Nucleus accumbens (tissue), 56 donors: Measurements from ENCODE around the gene CCDC47.
"Not testable (repeated sequence)": the region's sequence is repeated elsewhere in the genome, so short reads cannot be mapped to it uniquely, and the experiment has no call there.

Source experiments
- DNase-seq, 56 donors: peaks; one replicate each; lab custom pipeline; 2025; lab: John Stamatoyannopoulos, UW

The CCDC47 gene

DNA sequence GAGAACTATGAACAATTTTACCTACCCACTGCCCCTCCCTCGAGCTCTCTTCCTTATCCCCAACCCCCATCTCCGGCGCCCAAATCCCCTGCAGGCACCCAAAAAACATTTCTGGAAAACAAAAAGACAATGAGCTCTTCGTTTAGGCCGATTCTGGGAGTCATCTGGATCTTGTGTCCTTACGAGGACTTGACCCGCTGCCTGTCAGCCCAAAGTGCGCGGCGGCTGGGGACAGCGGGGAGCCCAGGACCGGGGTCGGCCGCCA, 32.3 kb downstream of the CCDC47 start:
- peak in 2 of 56 donors; percentile 39 to 44 for DNase-seq

DNA sequence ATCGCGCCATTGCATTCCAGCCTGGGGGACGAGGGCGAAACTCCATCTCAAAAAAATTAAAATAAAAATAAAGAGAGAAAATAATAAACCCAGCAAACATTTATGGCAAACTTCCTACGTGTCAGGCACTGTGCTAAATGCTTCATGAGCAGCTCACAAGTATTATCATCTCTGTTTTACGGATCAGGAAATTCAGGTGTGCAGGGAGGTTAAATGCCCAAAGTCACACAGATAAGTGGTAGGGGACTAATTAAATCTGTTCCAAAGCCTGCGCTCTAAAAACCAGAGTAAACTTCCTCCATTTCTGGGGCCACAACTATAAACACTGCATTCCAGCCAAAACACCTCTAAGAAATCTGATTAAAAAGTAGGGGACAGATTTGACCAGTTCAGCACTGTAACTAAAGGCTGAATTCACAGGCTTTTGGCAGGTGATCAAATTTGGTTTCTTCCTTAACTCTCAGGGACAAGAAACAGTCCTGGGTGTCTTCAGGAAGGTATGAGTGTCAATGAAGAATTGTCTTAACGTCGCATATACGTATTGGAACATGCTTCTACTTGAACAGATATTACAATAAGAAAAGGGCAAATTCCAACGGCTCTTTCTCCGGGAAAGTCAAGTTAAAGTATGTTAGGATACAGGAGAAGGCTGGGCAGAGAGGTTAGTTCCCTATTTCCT, 32.8 kb downstream of the CCDC47 start:
- peak in 1 of 56 donors; percentile 37 for DNase-seq

DNA sequence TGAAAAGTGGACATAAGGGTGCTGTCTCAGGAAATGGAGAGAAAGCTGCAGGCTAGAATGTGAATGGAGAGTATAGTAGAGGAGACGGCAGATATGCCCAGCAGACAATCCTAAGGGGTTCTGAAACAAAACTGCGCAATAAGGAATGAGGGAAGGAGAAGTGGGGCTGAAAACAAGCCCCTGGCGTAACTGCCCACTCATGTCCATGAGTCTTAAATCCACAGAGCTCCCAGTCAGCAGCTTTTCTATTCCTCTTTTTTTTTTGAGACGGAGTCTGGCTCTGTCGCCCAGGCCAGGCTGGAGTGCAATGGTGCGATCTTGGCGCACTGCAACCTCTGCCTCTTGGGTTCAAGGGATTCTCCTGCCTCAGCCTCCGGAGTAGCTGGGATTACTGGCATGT, 37.7 kb downstream of the CCDC47 start:
- DNase-seq: no peak

DNA sequence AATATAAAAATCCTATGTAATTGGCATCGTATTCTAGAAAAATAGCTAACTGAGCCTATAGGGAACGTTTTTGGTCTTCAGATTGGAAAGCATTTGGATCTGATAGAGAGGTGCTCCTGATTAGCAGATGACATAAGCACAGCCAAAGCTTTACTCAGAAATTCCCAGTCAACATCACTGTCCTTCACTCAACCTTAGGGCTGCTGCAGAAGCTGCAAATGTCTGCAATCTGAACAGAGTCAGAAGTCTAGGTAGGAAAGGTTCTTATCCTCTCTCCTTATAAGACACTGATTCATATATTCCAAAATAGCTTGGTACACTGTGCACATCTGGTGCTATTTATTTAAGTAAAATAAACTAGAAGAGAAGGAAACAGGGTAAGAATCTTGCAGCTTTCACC, 51.0 kb downstream of the CCDC47 start:
- no peak for DNase-seq

DNA sequence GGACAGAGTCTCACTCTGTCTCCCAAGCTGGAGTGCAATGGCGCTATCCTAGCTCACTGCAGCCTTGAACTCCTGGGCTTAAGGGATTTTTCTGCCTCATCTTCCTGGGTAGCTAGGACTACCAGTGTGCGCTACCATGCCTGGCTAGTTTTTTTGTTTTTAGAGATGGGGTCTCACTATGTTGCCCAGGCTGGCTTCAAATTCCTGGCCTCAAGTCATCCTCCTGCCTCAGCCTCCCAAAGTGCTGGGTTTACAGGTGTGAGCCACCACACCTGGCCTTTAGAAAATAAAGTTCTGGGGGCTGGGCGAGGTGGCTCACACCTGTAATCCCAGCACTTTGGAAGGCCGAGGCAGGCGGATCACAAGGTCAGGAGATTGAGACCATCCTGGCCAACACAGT, 53.2 kb downstream of the CCDC47 start:
- not testable (repeated sequence) for DNase-seq

DNA sequence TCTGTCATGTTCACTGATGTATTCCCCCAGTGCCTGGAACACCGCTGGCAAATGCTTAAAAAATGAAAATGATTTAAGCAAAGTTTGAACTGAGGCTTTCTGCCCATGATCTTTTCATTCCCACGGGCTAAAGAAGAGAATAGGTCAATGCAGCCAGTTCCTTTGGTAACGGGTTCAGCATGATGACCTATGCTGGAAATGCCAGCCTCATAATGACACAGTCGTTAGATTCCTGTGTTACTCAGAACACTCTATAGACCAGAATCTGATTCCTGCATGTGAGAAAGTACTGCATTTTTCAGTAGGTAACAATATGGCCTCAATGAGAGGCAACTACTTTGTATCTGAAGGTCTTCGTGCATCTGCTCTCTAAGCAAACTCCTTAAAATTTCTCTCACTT, 54.4 kb downstream of the CCDC47 start:
- DNase-seq: no peak

DNA sequence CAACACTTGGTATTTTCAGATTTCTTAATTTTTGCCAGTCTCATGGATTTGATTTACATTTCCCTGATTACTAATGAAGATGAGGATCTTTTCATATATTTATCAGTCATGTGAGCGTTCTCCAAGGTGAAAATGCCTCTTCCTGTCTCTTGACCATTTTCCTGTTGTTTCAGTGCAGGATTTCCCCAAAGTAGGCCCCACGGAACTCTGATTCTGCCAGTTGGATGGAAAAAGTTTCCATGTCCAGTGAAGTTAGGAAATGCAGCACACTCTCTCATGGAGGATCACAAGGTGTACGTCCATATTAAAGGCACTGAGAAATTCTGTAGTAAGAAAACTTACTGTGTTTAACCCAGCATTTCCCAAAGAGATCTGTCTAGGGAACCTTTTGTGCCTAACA, 57.0 kb downstream of the CCDC47 start:
- DNase-seq: no peak

DNA sequence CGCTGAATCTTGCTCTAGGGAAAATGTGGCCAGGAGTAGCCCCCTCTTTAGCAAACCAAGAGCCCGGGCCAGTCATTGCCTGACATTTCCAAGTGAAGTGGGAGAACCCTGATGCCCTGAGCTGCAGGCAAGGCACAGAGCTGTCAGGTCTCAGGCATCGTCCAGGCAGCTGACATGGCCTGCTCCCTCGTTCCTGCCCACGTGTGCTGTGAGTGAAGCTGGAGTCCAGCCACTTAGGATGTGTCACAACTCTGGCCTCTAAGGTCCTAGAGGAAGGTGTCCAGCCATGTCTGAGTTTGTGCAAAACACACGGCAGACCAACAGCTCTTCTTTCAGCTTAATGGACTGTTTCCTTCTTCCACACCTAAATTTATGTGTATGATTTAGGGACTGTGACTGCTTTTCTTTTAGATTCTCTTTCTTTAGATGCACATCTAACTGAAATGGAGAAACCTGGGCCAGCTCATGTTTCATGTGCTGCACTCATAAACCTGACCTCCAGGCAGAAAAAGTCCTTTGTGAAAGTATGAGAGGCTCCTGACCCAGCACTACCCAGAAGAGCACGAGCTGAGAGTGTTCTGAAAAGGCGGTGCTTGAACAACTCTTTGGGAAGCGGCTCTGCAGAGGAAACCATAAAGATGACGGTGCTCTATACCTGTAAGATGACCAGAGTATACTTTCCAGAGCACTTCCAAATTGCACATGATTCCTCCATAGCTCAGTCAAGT, 58.7 kb downstream of the CCDC47 start:
- DNase-seq: no peak

DNA sequence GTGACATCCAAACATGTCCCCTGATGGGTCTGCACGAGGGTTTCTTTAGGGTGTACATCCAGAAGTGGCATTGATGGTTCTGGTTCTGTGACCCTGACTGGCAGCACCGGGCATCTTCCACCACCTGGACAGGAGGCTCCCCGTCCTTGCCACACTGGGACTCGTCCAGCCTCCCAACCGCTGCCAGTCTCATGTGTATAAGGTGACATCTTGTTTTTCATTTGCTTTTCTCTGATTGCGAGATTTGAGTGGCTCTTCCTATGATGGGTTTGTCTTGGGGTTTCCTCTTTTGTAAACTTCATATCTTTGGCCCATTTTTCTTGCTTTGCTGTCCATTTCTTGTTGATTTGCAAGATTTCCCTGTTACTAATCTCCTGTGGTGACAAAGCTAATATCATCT, 64.3 kb downstream of the CCDC47 start:
- DNase-seq: no peak

DNA sequence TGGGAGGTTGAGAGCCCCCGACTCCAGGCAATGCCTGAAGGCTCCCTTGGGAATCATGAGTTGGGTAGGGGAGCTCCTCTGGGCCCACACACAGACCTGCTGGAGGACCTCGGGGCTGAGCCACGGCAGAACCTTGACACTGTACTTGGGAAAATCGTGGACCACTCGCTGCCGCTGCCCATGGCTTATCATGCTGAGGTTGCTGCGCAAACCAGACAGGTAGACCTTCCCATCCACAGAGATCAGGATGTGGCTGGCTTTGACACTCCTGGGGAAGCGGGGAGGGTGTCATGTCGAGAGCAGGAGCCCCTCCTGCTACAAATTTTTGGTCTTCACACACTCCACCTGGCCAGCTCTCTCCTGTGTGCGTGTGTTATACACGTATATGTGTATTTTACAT, 66.2 kb downstream of the CCDC47 start:
- no peak for DNase-seq

DNA sequence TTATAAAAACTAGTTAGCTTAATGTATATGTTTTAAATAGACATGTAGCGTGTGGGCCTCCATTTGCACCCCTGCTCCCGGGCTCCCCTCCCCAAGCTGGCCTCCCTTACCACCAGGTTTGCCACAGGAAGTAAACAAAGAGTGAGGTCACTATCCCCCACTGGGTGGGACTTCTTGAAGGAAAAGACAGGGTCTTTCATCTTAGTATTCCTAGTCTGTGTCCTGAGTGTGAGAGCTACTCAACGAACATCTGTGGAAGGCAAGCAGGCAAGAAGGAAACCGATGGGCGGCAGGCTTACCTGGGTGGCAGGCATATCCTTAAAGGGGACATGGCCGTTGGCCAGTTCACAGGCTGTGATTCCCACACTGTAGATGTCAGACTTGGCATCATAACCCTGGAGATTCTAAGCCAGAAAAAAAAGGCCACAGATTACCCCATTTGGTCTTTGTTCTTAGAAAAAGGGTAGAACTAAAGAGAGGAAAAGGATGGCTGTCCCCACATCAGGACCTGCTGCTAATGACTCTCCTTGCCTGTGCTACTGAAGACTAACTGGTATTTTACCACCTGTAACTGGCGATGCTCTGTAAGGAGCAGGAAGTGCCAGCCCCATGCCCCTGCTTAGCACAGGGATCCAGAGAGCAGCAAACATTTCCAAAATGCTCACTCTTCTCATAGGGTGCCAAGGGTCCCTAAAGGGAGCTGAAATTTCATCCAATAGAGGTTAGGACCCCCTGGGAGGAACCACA, 66.9 kb downstream of the CCDC47 start:
- DNase-seq: no peak

DNA sequence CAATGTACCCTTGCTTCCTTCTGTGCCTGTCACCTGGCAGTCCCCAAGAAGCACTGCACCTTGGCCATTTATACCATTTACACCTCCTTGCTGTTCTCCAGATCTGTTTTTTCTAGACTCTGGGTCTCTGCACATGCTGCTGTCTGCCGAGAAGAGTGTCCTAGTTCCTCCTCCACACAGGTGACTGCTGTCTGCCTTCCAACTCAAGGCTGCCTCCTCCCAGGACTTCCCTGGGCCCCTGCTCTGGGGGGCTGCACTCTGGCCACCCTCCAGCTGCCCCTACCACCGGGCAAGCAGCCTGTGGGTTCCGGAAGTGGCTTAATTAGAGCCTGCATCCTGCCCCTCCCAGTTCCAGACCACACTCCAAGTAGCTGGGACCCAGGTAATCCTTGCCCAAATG, 67.7 kb downstream of the CCDC47 start:
- DNase-seq: no peak

DNA sequence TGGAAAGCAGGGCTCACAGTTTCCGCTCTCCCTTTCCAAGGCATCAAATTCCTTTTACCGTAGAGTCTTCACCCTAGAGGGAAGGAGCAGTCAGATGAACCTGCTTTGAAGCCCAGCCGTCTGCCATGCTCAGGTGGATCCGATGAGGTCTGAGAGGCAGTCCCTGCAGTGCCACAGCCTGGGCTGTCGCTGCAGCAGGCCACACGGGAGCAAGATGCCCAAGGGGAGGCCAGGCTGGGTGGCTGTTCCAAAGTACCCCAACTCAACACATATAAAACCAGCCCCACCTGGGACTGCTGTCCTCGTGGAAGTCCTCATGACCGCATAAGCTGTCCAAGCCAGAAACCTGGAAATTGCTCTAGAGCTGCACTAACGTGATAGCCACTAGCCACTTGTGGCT, 68.6 kb downstream of the CCDC47 start:
- no peak for DNase-seq

DNA sequence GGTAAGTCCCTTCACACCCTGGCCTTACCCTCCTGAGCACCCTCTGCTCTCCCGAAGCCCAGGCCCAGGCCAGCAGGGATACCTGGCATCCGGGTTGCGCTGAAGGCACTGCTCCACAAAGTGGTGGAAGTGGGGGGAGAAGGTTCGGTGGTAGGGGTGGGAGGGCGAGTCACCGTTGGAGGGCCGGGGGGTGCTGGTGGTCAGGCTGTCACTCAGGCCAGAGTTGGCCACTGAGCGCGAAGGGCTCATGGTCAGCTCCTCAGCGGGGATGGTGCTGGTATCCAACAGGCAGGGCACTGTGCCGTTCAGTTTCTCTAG, 69.2 kb downstream of the CCDC47 start:
- no peak for DNase-seq

DNA sequence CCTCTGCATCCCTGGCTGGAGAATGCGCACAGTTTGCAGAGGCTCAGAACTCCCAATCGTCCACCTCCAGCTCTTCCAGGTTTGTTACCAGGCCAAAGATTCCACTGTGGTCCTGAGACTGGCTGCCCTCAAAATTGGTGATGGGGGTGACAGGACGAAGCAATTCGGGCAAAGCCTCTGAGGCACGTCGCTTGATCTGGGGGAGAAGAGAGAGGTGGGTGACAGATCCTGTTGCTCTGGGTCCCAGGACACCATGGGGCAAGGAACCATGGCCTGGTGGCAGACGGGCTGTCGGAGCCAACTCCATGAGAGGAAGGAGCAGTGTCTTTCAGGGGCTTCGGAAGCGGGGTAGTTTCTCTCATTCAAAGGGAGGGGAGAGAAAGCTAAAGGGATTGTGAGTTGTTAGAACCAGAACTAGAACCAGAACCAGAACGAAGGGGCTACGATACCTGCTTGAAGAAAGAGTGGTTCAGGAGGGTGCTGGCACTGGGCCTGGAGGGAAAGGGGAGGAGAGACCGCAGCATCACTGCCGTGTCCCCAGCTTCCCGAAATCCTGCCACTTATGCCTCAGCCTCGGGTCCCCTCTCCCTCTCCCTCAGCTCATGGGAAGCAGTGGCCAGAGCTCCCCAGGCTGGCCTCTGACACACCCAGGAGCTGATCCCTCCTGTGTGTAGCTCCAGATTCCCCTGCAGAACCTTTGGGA, 69.7 kb downstream of the CCDC47 start:
- no peak for DNase-seq

DNA sequence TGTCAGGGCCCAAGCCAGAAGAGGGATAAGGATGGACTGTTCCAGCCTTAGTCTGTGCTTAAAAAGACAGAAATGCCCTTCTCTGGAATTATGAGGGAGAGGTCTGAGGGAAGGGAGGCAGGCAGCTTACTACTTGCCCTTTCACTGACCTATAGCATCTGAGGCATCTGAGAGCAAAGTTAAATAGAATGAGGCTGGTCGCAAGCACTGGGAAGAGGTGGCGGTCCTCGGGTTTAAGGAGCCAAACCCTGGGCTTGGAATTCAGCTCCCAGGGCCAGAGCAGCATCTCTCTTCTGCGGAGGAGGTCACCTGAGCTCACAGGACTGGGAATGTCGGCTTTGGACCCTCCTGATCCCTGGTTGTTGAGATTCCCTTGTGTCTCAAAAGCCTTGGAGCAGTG, 70.4 kb downstream of the CCDC47 start:
- DNase-seq: no peak

DNA sequence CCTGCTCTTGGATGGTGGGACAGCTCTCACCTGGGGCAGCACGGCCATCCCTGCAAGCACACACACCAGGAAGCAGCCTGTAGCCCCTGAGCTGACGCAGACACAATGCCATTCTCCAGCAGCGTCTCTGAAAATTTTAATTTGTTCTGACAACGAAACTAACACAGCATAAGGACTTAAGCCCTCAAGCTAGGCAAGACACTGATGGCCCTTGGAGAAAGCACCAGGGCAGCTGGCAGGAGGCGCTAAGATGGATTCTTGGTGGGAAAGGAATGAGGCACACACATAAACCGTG, 70.7 kb downstream of the CCDC47 start:
- DNase-seq: no peak

DNA sequence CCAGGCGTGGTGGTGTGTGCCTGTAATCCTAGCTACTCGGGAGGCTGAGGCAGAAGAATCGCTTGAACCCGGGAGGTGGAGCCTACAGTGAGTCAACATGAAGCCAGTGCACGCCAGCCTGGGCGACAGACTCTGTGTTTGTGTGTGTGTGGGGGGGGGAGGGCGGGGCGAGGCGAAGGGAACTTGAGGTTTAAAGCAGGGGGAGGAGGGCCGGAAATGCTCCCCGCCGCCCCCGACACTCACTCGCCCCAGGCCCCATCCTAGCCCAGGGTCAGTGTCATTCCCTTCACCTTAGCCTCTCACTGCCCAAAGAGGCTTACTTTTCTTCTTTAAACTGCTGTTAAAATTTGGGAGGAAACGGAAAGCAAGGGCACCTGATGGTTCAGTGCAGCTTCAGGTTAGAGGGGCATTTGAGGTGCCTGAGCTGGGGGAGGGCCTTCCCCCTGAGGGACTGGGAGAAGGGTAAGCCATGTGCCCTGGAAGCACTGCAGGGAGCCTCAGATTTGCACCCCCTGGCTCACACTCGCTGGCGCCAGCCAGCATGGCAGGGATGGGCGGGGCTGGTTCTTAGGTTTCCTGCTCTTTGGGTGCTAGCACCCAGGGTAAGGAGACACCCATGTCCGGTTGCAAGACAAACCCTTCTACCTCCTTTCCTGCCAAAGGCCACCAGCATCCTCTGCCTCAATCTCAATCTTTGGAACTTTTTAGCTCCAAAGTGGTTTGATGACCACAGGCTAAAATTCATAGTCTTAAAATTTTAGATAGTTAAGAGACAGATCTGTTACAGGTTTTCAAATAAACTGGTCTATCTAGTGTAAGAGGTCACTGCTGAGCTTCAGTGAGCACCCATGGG, 71.3 kb downstream of the CCDC47 start:
- DNase-seq: peak in 3 of 56 donors; percentile 19 to 29 (median 25)

DNA sequence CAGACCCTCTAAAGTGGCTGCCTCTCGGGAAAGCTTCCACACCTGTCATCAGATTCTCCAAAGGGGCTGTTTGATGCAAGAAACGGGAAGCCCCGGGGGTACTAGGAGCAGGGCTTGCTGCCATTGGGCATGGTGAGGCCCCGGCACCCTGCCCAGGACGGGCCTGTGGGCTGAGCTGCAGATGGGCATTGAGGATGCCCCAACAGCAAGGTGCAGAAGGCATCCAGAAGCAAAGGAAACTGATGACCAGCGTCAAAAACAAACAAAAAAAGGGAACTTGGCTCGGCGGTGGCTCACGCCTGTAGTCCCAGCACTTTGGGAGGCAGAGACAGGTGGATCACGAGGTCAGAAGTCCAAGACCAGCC, 72.0 kb downstream of the CCDC47 start:
- no peak for DNase-seq

DNA sequence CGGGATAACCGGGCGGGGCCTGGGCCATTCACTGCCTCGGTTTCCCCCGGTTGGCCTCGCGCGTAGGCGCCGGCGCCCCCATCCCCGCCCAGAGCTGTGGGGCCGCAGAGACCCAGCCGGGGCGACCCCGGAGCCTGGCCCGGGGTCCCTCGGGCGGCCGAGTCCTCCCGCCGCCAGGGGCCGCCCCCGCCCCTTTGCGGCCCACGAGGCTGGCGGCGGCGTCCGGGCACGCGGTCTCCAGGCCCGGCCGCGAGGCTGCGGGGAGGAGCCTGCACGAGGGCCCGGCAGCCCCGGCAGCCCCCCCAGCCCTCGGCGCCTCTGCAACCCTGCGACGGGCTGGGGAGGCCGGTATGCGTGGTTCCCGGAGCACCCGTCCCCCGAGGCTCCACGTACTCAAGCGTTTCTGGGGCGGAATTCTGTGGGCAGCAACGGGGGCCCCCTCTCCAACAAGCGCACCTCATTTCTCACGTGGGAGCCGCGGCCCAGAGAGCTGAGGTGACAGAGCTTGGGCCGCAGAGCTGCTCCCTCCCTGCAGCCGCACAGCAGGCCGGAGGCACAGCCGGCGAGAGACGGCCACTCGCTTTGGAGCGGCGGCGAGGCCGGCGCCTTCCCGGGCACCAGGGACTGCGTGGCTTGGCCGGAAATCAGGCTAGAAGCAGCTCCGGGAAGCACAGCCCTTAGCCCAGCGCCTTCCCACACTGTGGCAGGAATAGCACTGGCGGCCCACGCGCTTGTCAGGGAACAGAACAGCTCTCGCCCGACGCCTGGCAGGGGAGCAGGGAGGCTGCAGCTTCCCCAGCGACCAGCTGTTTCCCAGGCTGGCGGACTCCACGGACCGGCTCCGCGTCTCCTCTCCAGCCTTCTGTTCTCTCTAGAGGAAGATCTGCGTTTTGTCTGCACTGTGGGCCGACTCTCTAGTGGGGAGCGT, 72.6 kb downstream of the CCDC47 start:
- DNase-seq: peak in 40 of 56 donors; percentile 17 to 87 (median 56)
